ENCODE measurements around the gene LRBA.
"Not testable (repeated sequence)": the region's sequence is repeated elsewhere in the genome, so short reads cannot be mapped to it uniquely, and the experiment has no call there.

The LRBA gene

DNA sequence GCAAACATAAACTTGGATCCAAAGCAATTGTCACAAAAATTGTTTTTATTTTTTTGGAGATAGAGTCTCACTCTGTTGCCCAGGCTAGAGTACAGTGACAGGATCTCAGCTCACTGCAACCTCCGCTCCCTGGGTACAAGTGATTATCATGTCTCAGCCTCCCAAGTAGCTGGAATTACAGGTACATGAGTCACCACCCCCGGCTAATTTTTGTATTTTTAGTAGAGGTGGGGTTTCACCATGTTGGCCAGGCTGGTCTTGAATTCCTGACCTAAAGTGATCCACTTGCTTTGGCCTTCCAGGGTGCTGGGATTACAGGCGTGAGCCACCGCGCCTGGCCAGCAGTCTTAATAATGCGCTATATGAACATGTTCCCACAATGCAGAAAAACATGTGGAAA is 272.2 kb downstream of the LRBA start:
- not testable (repeated sequence) for DNase-seq (ENCODE audit: low spot score)

DNA sequence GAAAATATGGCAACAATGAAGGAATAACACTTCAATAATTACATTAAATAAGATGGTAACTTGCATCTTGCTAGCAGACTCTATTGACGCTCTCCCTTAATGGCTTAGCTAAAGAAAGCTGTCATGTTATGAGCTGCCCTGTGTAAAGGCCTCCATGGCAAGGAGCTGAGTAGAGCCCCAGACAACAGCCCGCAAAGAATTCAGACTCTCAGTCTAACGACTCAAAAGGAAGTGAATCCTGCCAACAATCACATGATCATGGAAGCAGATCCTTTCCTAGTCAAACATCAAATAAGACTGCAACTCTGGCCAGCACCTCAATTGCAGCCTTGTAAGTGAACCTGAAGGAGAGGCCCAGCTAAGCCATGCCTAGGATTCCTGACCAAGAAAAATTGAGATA is 275.5 kb downstream of the LRBA start:
- DNase-seq (ENCODE audit: low spot score): no peak

DNA sequence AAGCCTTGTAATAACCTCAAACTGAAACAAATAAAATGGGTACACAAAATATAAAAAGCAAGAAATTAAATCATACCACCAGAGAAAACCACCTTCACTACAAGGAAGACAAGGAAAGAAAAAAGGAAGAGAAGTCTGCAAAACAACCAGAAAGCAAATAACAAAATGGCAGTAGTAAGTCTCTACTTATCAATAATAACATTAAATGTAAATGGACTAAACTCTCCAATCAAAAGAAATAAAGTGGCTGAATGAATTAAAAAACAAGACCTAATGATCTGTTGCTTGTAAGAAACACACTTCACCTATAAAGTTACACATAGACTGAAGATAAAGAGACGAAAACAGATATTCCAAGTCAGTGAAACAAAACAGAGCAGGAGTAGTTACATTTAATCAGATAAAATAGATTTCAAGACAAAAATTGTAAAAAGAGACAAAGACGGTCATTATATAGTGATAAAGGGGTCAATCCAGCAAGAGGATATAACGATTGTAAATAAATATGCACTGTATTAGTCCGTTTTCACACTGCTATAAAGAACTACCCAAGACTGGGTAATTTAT is 289.0 kb downstream of the LRBA start:
- no peak for DNase-seq (ENCODE audit: low spot score)

DNA sequence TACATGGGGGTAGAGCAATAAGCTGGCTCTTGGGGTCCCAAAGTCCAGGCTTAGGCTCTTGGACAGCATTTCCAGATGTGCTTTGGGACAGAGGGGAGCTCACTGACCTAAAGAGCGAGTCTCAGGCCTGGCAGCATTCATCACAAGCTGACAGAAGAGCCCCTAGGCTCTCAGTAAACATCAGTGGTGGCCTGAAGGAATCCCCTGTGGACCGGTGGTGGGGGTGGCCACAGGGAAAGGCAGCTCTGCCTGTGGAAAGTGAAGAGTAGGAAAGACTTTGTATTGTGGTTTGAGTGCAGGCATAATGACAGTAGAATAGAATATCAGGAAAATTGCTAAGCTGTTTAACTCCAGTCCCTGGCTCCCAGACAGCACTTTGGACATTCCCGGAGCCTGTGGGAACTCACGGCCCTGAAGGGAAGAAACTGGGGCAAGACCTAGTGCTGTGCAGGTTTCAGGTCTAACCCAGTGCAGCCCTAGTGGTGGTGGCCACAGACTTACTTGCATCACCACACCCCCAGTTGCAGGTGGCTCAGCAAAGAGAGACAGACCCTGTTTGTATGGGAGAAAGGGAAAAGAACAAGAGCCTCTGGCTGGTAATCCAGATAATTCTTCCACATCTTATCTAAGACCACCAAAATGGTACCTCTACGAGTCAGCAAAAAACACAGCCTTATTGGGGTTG is 291.2 kb downstream of the LRBA start:
- DNase-seq (ENCODE audit: low spot score): no peak

DNA sequence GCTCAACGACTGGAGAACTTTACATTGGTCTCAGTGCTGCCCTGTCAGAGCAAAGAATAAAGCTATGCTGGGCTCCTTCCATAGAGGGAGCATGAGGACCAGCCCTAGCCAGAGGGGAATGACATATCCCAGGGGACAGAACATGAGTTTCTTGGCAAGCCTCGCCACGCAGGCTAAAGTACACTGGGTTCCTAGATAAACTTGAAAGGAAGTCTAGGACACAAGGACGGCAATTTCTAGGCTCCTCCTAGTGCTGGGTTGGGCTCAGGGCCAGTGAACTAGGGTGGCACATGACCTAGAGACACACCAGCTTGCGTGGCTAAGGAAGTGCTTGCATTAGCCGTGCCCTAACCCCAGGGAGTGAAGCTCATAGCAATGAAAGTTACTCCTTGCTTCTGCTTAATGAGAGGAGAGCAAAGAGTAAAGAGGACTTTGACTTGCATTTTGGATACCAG is 292.1 kb downstream of the LRBA start:
- DNase-seq (ENCODE audit: low spot score): peak; percentile 21

DNA sequence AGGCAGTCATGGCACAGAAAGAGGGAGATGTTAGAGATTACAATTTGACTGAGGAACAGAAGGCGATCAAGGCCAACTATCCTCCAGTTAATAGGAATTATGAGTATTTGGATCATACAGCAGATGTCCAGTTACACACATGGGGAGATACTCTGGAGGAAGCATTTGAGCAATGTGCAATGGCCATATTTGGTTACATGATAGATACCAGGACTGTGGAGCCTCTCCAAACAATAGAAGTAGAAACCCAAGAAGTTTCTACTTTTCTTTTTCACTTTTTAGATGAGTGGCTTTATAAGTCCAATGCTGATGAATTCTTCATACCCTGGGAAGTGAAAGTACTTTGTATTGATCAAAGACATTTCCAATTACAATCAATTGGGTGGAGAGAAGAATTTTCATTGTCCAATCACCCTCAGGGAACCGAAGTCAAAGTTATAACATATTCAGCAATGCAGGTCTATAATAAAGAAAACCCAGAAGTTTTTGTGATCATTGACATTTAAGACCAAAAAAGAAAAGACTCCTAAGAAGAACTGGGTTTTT is 294.0 kb downstream of the LRBA start:
- no peak for DNase-seq (ENCODE audit: low spot score)

DNA sequence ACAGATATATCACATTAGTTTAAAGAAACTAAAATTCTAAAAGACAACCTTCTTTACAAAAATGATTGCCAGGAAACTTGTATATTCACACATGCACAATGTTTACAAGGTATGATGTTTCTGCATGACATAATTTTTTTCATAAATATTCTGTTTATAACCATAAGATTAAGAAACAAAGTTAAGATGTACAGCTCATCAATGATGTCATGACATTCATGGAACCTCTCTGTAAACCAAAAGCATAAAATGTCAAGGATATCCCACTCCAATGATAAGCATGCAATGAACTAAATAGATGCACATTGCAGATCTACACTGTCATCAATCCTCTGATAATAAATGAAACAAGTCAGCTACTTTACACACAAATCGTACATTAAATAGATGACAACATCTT is 297.1 kb downstream of the LRBA start:
- DNase-seq (ENCODE audit: low spot score): no peak

DNA sequence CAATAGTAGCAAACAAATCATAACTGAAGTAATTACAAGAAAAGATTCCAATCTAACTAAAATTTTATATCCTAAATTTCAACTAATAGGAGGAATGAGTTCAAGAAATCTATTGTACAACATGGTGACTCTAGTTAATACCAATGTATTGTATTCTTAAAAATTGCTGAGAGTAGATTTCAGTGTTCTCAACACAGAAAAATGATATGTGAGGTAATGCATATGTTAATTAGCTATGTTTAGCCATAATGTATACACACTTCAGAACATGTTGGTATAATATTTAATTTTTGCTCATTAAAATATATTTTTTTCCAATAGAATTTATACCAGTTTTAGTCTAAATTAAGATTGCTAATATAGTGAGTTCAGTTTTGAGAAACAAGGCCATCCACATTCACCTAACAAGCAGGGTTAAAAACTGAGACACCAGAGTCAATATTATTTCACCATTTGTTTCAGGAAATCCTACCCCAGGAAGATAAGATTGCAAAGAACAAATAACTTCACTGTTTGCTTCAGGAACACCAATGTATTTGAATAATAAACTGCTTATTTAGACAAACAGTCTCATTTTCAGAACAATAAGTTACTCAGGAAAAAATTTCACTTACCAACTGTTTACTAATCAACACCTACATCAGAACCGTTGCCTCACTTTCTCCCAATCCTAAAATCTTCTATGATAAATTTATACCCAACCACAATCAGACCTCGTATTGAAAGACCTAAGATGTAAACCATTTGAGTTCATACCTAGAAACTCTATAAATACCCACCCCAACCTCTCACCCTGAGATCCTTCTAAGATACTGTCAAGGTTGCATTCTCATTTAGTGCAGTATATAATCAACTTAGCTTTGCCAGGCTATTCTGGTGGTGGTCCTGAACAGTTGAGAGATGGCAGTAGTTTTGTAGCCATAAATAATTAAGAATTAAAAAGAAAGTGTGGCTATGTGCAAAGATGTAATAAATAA is 300.3 kb downstream of the LRBA start:
- no peak for DNase-seq (ENCODE audit: low spot score)

DNA sequence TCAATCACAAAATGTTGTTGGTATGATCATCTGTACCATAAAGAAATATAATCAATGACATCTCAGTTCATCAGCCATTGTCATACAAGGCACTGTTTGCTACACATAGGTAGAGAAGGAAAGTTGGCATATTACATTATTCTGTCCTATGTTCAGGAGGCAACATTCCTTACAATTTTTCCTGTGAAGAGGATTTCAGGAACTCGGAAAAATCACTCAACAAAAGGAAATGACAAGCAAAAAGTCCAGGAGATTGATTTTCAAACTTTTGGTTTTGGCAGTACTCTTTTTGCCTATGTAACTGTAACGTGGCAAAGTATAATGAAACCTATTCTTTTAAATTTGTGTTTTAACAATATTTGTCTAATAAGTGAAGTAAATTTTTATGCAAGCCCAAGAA is 301.8 kb downstream of the LRBA start:
- DNase-seq (ENCODE audit: low spot score): no peak

DNA sequence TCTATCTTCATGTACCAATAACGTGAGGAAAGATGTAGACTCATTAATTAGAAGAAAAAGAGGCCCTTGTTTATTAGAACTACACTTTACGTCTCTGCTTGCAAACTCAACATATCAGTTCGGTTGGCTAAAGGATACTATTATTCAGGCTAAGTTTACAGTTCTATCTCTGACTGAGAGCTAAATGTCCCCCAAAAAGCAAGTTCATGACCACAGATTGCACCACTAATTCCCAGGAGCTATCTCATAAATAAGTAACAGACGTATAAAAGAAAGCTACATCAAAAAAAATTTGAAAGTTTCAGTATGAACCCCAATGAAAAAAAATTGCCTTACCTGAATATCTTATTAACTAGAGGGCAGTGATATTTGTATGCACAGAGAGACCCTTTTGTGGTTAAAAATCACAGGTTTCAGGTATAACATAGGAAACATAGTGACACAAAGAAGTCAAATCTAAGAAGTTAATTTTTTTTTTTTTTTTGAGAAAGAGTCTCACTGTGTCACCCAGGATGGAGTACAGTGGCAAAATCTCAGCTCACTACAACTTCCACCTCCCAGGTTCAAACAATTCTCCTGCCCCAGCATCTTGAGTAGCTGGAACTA is 304.2 kb downstream of the LRBA start:
- DNase-seq (ENCODE audit: low spot score): no peak

DNA sequence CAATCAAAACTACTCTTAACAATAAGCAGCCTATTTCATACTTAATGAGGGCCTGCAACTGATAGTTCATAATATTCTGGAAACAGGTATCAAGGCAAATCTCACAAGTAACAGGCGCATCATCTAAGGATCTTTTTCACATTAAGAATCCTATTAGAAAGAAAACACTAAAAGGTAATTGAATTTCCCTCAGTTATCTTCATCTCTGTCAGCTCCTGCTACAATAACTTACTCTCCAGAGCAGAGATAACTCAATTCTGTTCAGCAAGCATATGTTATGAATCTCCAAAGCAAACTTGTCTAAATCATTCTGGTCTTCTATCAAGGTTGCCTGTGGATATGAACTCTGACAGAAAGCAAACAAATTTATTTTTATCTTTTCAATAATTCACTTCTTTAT is 307.1 kb downstream of the LRBA start:
- no peak for DNase-seq (ENCODE audit: low spot score)

DNA sequence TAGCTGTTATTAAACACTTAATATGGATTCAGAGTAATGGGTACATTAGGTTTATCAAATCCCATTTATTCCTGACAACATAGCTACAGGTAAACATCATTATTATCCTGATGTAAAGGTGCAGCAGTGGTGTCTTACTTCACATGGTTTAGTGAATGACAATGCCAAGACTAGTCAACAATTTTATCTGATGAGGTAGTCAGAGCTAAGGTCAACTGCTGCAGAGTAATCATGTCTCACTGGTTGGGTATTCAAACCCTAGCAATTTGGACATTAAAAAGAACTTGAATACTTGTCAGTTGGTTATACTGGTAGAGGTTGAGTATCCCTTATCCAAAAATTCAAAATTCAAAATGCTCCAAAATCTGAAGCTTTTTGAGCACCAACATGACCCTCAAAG is 315.5 kb downstream of the LRBA start:
- no peak for DNase-seq (ENCODE audit: low spot score)

DNA sequence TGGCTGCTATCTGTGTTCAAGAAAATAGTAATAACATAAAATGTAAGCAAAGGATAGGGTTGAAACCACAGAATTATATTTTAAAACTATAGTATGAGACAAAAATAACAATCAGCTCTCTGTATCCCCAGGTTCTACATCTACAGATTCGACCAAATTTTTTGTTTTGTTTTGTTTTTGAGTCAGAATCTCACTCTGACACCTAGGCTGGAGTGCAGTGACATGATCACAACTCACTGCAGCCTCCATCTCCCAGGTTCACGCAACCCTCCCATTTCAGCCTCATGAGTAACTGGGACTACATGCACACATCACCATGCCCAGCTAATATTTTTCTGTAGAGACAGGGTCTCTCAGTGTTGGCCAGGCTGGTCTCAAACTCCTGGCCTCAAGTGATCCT is 319.9 kb downstream of the LRBA start:
- no peak for DNase-seq (ENCODE audit: low spot score)

DNA sequence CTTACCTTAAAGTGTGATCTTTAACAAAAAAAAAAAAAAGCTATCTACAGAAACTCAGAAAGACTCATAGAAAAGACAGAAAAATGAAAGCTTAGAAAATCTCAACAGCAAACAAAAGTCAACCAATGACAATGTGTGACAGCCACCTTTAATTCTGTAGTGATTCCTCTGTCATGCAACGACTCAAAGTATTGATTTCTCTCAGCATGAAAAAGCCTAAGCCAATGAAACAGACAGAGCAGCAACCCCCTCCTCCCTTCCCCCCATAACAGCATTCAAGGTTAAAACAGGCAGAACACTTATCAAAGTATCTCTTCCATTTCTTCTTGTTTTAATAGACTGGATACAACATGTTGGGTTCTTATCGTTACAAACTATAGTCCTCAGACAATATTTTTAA is 320.6 kb downstream of the LRBA start:
- DNase-seq (ENCODE audit: low spot score): no peak

DNA sequence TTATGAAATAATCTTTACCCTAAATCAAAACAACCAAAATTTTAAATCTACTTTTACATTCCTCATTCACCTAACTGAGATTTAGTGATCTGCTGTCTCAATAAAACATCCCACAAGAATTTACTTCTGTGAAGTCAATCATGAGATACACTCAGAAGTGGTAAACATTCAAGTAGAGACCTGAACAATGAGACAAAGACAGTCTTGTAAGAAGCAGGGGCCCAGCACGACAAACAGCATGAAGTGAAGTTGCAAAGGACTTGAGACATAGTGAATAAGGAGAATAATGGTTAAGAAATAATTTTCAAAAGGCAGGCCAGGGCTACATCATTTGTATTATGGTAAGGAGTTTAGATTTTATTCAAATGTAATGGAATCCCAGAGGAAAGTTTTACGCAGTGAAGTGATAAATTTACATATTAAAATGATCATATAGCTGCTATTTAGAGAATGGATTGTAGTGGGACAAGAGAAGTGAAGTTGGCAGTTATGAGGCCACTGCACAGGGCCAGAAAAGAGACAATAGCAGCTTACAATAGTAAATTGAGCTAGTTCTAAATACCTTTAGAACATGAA is 331.2 kb downstream of the LRBA start:
- no peak for DNase-seq (ENCODE audit: low spot score)

DNA sequence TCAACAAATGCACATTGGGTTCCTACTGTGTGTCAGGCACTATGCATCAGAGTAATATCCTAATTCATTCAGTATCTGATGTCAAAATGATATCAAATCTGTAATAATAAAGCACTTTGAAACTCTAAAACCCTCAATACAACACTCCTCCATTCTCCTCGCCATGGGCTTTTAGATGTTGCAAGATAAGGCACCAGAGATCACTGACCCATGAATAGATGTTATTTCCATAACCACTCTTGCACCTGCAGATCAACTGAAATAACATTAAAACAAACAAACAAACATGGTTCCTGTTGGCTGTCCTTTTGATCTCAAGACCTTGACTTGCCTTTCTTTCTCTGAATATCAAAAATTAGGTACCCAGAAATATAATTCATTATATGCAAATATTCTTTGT is 333.0 kb downstream of the LRBA start:
- no peak for DNase-seq (ENCODE audit: low spot score)

DNA sequence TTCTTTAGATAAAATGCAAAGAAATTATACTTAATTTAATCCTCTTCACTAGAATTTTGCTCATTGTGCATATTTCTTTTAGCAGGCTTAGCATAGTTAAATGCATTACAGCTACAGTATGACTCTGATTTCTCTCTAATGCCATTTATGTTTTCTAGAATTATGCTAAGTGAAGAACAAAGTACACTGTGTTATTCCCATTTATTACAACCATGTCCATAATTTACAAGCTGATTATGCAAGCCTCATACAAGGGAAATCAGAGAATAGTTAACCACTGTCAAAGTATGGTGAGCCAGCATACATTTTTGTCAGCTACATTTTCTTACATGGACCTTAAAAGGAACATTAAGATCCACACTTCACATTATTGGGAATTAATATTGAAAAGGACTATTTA is 334.0 kb downstream of the LRBA start:
- DNase-seq (ENCODE audit: low spot score): no peak

DNA sequence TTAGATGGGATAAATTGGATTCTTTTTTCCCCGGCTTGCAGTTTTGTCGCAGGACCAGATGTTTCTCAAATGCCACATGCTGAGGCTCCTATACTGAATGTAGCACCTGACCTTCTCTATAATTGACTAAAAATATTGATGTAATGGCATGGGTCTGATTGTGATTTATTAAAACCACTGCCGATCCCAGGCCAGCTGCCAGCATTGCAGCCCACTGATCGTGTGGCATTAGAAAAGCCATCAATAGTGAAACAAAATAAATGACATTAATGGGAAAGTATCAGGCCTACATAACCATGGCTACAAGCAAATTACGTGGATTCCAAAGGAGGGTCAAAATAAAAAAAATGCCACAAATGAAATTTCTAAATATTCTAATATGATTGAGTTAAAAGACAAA is 334.4 kb downstream of the LRBA start:
- no peak for DNase-seq (ENCODE audit: low spot score)

DNA sequence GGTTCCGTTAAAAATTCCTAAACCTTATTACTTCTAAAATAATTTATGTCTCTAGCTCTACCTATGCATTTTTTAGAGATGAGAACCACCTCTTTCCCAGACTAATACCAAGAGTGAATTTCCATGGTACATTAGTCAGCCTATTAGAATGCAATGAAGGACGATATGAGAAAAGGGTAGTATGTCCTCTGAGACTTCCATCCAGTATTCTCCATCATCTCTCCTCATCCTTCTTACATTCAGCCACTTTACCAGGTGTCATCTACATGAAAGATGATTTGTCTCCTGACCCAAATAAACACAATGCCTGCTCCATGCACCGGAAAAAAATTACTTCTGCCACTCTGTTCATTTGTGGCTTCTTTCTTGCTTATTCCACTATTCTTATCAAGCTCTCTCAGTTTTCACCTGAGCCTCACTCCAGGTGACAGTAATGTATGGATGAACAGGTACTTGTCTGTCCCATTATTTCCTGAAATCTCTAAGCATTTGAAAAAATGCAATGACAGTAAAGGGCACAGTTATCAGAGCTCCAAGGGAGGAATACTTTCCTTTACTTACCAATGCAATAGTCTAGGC is 335.2 kb downstream of the LRBA start:
- DNase-seq (ENCODE audit: low spot score): no peak

DNA sequence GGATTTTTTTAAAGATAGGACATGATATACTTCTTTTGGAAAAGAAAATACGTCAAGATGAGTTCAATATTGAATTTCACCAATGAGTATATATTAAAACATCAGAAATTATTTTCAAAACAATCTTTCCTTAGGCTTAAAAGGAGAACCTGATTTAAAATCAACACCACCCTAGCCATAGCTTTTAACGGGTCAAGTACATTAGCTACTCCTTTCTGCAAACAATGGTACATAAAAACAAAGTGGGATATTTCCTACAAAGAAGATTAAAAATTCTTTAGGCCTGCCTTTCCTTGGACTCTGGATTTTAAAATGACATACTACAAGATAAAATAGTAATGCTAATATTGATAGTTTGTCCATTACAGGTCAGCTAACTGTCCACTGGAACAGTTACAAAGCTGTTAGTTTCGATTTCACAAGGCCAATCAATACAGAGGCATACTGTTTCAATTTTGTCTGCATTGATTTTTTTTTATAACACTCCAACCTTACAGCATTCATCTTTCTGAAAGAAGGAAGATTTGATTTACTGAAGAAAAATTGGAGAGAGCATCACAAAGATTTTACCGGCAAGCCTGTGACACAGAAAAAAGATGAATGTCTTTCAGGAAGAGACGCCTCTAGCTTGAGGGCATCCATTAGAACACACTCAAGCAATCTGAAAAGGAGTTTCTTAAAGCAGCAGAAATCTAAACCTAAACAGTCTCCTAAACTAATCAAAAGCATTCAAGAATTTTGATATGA is 335.9 kb downstream of the LRBA start:
- no peak for DNase-seq (ENCODE audit: low spot score)

DNA sequence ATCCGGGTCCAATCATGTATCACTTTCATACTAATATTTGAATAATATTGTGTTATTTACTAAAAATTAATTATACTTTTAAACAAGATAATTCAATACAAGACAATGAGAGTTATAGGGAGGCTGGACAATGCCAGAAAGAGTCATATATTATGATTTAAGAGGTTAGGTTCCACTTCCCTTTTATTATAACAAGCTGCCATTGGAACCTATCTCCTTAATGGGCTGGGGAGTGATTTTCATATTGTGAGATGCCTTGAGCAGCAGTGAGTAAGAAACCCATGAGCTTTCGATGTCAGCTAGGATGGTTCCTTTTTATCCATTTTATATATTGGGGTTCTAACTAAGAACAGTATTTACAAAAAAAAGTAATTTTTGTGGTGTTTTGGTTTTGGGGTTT is 341.3 kb downstream of the LRBA start:
- DNase-seq (ENCODE audit: low spot score): no peak
